Effector CD8-positive, alpha-beta T cell (primary cell): ENCODE results near the gene LSMEM2.
"Not testable (repeated sequence)": the region's sequence is repeated elsewhere in the genome, so short reads cannot be mapped to it uniquely, and the experiment has no call there.

Experiments
- DNase-seq: peaks from one replicate; lab custom pipeline; 2025; lab: John Stamatoyannopoulos, UW

LSMEM2 gene

DNA sequence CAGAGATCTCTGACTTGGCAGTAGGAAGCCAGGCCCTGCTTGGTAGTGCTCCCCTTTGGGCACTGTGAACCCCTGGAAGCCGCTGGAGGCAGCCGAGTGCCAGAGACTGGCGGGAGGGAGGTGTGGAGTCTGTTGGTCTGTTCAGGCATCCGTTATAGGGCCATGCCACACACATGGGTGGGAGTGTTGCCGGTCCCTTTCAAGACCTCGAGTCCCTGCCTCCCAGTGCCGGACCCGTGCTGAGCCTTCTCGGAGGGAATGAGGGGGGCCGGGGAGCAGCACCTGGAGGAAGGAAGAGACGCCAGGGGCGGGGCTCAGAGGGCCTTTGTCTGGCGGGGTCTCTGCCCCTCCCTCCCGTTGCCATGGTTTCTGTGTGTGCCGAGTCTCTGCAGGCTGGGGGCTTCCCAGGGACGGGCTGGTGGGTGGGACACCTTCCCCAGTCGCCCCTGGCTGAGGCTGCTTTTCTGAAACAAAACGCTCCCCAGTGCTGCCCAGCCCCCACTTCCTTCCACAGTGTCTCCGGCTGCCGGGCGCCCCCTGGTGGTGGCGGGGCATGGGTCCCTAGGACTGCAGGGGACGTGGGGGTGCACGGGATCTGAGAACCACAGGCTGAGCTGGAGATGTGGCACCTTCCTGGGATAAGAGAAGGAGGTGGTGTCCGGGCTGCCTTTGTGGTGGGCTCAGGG lies 32.9 kb upstream of the LSMEM2 start:
- DNase-seq: peak; percentile 97

- DNase-seq: peak; percentile 66
Observed at GRCh38 chr3:50246517-50246954, 32.4 kb upstream of the LSMEM2 start.

DNA sequence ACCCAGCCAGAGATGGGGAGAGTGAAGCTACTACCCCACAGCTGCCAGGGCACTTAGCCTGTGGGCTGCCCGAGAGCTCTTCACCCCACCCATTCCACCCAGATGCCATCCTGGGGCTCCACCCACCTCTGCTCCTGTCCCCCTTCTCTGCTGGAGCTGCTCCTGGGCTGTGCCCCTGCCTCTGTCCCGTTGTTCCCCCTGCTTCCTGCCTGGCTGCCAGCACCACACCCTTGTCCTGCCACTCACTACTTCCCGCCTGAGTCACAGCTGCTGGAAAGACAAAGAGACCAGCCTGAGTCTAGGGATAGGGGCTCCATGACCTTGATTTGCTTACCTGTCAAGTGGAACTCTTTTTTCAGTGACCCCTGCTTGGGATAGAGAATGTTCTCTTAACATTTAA lies 30.5 kb upstream of the LSMEM2 start:
- no peak for DNase-seq

- no peak for DNase-seq
Observed at GRCh38 chr3:50249457-50249856, 29.4 kb upstream of the LSMEM2 start.

GRCh38 chr3:50250514-50250913 lies 28.4 kb upstream of the LSMEM2 start:
- no peak for DNase-seq

- no peak for DNase-seq
Observed at GRCh38 chr3:50251220-50251619, 27.7 kb upstream of the LSMEM2 start.

DNA sequence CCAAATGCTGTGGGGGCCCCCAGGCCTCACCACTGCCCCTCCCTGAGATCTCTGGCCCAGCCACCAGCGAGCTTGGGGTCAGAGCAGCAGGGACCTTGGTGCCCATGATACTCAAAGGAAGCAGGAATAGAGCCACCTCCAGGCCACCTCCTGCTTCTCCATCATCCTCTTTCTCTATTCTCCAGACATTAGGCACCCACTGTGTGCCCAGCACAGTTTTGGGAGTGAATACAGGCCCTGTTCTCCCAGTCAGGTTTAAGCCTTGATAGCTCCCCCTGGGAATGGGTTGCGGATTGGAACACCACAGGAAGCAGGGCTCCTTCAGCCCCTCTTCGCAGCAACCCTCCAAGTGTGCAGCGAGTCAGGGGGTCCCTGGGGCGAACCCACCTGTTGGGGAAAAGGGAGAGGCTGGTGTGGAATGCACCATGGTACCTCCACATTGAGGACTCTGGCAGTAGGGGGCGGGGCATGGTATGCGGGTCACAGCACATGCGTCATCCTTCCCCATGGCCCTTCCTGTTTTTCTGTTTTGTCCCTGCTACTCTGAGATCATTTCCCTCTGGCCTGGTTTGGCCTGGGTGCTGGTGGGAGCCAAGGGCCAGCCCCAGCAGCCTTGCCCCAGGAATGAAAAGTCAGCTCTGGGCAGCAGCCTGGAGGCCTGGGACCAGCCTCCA lies 24.2 kb upstream of the LSMEM2 start:
- DNase-seq: no peak

DNA sequence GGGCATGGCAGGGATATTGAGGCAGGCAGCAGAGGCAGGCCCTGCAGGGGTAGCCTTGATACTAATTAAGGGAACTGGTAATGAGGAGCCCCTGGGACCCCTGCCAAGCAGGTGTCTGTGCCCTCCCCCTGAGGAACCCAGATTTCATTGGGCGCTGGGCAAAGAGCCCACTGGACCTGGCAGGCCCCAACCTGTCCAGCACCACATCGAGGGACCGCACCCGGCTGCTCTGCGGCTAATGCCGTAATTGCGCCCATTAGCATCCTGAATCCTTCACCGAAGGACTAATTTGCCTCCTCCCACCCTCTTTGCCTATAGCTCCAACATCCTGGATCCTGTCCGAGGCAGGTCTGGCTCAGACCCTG lies 23.7 kb upstream of the LSMEM2 start:
- DNase-seq: no peak

DNA sequence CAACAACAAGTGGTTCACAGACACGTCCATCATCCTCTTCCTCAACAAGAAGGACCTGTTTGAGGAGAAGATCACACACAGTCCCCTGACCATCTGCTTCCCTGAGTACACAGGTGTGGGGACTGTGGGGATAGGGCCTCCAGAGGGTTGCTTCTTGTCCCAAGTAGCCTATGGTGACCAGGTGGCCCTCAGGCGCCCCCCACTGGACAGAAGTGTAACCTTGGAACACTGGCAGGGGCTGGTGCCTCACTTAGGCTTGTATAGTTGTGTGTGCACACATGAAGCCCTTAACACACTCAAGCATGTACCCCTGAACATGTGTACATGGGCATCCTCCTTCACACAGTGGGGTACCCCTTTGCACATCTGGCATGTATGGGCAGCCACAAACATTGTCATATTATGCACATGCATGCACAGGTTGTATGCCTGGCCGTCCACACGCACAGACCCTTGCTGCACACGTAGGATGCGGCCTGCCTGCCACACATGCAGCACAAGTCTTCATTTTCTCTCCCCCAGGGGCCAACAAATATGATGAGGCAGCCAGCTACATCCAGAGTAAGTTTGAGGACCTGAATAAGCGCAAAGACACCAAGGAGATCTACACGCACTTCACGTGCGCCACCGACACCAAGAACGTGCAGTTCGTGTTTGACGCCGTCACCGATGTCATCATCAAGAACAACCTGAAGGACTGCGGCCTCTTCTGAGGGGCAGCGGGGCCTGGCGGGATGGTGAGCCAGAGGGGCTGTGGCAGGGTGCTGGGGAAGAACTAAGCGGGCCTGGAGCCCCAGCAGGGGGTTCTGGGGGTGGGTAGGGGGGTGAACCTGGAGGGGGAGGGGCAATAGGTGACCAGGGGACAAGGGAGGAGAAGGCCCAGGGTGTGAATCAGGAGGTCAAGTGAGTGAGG lies 21.7 kb upstream of the LSMEM2 start:
- DNase-seq: no peak

- no peak for DNase-seq
Observed at GRCh38 chr3:50258029-50258680, 20.7 kb upstream of the LSMEM2 start.

DNA sequence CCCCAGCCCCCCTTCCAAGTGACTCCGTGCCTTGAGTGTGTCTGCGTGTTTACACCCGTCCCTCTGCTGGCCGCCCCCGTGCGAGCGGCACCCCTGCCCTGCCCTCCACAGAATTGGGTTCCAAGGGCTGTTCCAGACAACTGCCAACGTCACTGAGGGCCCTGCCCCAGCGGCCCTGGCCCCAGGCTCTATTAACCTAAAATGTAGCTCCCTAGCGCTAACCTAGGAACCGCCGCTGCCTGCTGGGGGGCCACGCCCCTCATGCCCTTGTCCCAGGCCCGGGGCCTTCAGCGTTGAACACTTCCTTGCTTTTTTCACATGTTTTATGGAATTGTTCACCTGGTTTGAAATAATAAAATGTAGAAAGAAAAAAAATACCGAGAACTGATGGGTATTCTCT lies 19.9 kb upstream of the LSMEM2 start:
- no peak for DNase-seq

DNA sequence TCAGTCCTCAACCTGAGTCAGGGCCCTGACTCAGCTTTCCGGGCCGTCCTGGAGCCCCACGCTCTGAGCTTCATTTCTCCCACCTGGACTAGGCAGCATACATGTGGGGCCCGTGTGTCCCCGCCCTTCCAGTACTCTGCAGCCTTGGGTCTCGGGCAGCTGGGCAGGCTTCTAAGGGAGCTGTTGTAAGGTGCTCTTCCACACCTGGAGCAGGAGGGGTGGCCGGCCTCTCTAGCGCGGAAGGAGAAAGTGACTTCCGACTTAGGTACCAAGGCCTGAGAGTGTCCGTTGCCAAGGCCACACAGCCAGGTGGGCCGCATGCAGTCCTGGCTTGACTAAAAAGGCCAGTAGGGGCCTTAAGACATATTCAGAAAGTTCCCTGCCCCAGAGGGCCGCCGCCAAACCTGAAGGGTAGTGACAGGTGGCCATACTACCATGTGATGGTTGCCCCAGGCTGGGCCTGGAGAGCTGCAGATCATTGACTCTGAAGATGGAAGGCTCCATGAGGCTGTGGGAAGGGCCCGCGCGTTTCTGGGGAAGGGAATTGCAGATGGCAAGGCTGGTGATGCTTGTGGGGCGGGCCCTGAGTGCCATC lies 19.4 kb upstream of the LSMEM2 start:
- DNase-seq: no peak

DNA sequence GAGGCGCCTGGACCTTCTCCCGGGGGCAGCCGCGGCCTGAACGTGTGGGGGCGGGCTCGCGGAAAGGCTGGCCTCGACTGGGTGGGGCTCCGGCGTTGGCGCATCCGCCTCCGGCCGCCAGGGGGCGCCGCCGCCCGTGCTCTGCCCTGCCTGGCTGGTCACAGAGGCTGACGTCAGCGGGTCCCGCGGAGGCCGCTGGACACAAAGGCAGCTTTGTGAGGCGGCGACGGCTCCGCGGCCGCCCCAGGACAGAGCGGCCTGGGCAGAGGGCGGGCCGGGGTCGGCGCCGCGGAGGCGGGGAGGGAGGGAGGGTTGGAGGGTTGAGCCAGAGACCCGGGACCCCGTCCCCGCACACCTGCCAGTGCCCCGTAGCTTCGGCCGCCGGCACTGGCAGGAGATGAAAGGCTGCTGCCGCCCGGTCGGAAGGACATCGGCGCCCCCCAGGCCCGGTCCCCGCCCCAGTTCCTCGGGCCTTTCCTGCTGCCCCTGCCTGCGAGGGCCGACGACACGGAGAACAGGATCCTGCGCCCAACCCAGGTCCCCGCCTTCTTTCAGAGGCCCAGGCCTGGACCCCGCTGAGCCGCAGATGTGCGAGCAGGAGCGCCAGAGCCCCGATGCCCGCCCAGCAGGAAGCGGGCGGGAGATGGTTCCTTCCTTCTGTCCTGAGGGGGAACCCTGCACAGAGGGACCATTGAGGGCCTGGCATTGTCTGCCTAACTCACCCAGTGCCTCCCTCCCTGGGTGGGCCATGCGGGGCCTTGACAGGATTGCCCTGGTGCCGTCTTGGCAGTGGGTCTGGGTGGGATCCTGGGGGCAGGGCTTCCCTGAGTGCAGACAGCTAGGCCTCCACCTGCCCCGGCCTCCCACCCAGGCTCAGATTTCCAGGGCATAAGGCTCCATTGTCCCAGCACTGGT lies 18.6 kb upstream of the LSMEM2 start:
- peak; percentile 78 for DNase-seq

GRCh38 chr3:50260942-50261441 lies 17.9 kb upstream of the LSMEM2 start:
- DNase-seq: no peak

DNA sequence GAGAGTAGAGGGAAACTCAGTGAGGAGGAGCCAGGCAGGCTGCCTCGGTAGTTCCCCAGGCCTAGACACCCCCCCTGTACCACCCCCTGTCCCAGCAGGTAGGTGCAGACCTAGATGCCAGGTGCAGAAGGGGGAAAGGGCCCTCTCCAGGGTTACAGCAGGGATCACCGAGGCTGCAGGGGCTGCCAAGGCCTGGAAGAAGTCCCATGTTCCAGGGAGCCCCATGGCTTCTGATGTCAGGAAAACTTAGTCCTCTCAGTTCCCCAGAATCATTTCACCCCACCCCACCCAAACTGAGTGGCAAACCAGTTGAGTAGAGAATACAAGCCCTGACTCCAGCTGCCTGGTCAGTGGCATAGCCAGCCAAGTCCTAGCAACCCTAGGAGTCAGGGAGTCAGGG lies 17.4 kb upstream of the LSMEM2 start:
- DNase-seq: no peak

DNA sequence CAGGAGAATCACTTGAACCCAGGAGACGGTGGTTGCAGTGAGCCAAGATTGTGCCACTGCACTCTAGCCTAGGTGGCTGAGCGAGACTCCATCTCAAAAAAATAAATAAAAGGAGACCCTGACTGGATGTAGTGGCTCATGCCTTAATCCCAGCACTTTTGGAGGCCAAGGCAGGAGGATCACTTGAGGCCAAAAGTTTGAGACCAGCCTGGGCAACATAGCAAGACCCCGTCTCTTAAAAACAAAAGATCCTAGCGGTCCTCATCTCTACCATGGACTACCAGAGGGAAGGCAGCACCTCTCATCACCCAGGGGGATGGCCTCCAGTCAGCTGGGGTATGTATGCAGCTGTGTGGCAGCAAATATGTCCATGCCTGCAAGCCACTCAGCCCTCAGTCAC lies 16.7 kb upstream of the LSMEM2 start:
- DNase-seq: not testable (repeated sequence)

GRCh38 chr3:50262778-50263177 lies 16.1 kb upstream of the LSMEM2 start:
- DNase-seq: no peak

DNA sequence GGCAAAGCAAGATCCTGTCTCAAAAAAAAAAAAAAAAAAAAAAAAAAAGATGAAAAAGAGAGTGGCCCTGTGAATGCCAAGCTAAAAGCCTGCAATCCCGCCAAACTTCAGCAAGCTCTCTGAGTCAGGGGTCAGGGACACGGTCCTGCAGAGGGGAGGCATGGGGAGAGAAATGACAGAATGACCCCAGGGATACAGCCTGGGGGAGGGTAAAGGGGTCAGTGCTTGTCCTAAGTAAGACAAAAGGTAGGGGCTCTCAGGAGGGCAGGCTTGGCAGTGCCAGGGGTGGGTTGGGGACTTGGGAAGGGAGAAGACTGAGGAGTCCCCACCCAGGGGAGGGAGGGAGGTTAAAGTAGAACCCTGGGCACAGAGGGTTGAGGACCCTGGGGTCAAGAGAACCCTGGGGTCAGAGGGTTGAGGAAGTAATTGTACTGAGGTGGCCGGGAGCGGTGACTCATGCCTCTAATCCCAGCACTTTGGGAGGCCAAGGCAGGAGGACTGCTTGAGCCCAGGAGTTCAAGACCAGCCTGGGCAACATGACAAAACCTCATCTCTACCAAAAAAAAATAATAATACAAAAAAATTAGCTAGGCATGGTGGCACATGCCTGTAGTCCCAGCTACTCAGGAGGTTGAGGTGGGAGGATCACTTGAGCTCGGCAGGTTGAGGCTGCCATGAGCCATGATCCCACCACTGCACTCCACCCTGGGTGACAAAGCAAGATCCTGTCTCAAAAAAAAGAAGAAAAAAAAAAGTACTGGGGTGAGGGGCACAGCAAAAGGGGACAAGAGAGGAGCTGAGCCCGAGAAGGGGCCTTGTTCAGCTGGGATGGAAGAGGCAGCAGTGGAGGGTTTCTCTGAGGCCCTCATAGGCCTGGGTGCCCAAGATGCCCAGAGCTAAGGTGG lies 15.2 kb upstream of the LSMEM2 start:
- DNase-seq: no peak

DNA sequence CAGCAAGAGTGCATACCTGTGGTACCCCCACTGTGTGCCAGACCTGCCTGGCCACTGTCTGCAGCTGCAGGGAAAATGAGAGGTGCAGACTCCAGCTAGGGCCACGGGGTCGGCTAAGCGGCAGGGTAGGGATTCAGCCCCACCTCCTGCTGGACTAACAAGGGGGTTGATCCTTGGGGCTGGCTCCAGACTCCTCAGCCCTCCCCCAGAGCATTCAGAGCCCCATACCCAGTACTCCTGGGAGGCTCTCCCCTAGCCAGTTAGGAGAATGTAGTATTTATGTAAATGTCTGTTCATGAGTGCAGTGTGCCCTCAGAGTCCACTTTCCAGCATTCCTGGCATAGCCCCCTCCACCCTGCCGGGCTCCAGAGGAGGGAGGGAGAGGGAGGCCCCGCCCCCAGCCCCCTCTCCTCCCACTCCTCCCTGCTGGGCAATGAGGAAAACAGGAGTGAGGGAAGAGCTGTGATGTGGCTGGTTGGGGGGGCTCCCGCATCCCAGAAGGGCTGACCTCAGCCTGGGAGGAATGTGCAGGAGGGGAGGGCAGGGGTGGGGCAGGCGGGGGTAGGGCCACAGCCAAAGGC lies 14.4 kb upstream of the LSMEM2 start:
- no peak for DNase-seq
